Liver (tissue), 3 donors: ENCODE measurements around the gene TAF3.

Experiments
- FOXA1 ChIP-seq: IDR thresholded peaks from 2 replicates; pipeline ENCODE4 v1.6.1; 2016; ENCODE audit warnings: antibody characterized with exemption
- FOXA2 ChIP-seq: IDR thresholded peaks from 2 replicates; pipeline ENCODE4 v1.6.1; 2016; ENCODE audit warnings: antibody characterized with exemption
- GABPA ChIP-seq, 2 donors: IDR thresholded peaks in 1 of 2; conservative IDR thresholded peaks in 1 of 2; 2 replicates each; pipeline ENCODE4 v1.6.1; 2016; ENCODE audit warnings: antibody characterized with exemption in 2 of 2, mild to moderate bottlenecking in 1 of 2, moderate library complexity in 1 of 2
- HNF4A ChIP-seq, 2 donors: conservative IDR thresholded peaks; 2 replicates each; pipeline ENCODE4 v1.6.1; 2016; ENCODE audit warnings: antibody characterized with exemption in 2 of 2, mild to moderate bottlenecking in 2 of 2
- JUND ChIP-seq, 2 donors: IDR thresholded peaks; 2 replicates each; pipeline ENCODE4 v1.6.1; 2016; ENCODE audit warnings: antibody characterized with exemption in 2 of 2
- NR2F2 ChIP-seq: IDR thresholded peaks from 2 replicates; pipeline ENCODE4 v1.6.1; 2016; ENCODE audit warnings: antibody characterized with exemption
- RXRA ChIP-seq, 2 donors: IDR thresholded peaks; 2 replicates each; pipeline ENCODE4 v1.6.1; 2017 to 2018; ENCODE audit warnings: antibody characterized with exemption in 2 of 2, mild to moderate bottlenecking in 1 of 2
- SP1 ChIP-seq: IDR thresholded peaks from 2 replicates; pipeline ENCODE4 v1.6.1; 2018; ENCODE audit warnings: antibody characterized with exemption, mild to moderate bottlenecking
- TAF1 ChIP-seq: conservative IDR thresholded peaks from 2 replicates; pipeline ENCODE4 v1.6.1; 2016; ENCODE audit warnings: antibody characterized with exemption, mild to moderate bottlenecking
- TF ChIP-seq, protein P1 (sequence below): fragments of 150-350 bp; IDR thresholded peaks from 2 replicates; pipeline ENCODE4 v1.5.1; 2017; ENCODE audit warnings: improper control_type of control experiment, low read depth, low read length; ENCODE audit not compliant: missing input control
- TF ChIP-seq, protein P2 (sequence below): IDR thresholded peaks from 2 replicates; pipeline ENCODE4 v1.6.1; 2016; ENCODE audit warnings: antibody characterized with exemption, mild to moderate bottlenecking
- TF ChIP-seq, protein P3 (sequence below): IDR thresholded peaks from 2 replicates; pipeline ENCODE4 v1.6.1; 2016; ENCODE audit warnings: antibody characterized with exemption
- TF ChIP-seq, protein P4 (sequence below): IDR thresholded peaks from 2 replicates; pipeline ENCODE4 v1.6.1; 2016; ENCODE audit warnings: antibody characterized with exemption
- donor health status: healthy.
- donor health status: healthy.

DNA sequence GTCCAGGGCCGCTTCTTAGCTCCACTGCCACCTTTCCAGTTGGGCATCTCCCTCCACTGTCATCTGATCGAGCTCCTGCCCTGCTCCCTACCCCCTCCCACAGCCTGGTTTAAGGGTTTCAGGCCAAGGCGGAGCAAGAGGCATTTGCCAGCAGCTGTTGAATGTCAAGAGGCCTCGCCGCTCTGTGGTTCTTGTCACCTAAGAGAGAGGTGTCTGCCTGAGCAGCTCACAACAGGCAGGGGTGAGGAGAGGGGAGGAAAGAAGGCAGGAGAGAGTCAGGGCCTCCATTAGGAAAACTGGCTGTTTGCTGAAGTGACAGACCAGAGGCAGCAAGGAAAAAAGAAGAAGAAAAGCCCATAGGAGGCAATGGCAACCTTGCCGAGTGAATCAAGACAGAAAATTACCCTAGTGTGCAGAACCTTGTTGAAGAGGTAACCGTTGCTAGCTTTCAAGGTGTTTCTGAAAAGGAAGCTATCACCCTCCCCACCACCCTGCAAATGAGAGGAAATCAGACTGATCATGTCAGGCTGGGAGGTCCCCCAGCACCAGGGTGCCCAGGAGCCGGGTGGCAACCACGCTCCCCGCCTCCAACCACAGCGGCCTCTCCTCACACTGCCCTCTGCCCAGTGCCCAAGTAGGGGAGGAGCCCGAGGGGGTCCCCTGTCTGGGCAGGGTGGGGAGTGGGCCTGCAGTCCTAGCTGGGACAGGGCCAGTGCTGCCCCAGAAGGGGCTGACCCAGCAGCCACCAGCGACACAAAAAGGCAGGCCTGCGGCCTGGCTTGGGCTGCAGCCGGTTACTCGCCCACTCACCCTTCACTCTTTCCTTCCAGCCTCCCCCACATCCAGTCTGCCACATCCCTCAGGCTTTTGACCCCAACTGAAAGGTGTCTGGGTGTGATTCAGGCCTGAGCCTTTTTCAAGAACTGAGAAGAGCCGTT lies 243.2 kb downstream of the TAF3 start:
- TF ChIP-seq, protein P1, sequence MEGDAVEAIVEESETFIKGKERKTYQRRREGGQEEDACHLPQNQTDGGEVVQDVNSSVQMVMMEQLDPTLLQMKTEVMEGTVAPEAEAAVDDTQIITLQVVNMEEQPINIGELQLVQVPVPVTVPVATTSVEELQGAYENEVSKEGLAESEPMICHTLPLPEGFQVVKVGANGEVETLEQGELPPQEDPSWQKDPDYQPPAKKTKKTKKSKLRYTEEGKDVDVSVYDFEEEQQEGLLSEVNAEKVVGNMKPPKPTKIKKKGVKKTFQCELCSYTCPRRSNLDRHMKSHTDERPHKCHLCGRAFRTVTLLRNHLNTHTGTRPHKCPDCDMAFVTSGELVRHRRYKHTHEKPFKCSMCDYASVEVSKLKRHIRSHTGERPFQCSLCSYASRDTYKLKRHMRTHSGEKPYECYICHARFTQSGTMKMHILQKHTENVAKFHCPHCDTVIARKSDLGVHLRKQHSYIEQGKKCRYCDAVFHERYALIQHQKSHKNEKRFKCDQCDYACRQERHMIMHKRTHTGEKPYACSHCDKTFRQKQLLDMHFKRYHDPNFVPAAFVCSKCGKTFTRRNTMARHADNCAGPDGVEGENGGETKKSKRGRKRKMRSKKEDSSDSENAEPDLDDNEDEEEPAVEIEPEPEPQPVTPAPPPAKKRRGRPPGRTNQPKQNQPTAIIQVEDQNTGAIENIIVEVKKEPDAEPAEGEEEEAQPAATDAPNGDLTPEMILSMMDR = no peak
- TF ChIP-seq JUND (IDR thresholded peaks at IDR 0.05) (no peak), TAF1 (no peak), NR2F2 (no peak), SP1 (no peak), FOXA2 (no peak), FOXA1 (no peak), GABPA (IDR thresholded peaks at IDR 0.05 in 1 of 2, conservative IDR thresholded peaks at IDR 0.05 in 1 of 2) (no peak), RXRA (IDR thresholded peaks at IDR 0.05) (no peak), HNF4A (conservative IDR thresholded peaks at IDR 0.05) (no peak)
- TF ChIP-seq, protein P2, sequence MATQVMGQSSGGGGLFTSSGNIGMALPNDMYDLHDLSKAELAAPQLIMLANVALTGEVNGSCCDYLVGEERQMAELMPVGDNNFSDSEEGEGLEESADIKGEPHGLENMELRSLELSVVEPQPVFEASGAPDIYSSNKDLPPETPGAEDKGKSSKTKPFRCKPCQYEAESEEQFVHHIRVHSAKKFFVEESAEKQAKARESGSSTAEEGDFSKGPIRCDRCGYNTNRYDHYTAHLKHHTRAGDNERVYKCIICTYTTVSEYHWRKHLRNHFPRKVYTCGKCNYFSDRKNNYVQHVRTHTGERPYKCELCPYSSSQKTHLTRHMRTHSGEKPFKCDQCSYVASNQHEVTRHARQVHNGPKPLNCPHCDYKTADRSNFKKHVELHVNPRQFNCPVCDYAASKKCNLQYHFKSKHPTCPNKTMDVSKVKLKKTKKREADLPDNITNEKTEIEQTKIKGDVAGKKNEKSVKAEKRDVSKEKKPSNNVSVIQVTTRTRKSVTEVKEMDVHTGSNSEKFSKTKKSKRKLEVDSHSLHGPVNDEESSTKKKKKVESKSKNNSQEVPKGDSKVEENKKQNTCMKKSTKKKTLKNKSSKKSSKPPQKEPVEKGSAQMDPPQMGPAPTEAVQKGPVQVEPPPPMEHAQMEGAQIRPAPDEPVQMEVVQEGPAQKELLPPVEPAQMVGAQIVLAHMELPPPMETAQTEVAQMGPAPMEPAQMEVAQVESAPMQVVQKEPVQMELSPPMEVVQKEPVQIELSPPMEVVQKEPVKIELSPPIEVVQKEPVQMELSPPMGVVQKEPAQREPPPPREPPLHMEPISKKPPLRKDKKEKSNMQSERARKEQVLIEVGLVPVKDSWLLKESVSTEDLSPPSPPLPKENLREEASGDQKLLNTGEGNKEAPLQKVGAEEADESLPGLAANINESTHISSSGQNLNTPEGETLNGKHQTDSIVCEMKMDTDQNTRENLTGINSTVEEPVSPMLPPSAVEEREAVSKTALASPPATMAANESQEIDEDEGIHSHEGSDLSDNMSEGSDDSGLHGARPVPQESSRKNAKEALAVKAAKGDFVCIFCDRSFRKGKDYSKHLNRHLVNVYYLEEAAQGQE = no peak
- TF ChIP-seq, protein P3, sequence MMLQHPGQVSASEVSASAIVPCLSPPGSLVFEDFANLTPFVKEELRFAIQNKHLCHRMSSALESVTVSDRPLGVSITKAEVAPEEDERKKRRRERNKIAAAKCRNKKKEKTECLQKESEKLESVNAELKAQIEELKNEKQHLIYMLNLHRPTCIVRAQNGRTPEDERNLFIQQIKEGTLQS = no peak
- TF ChIP-seq, protein P4, sequence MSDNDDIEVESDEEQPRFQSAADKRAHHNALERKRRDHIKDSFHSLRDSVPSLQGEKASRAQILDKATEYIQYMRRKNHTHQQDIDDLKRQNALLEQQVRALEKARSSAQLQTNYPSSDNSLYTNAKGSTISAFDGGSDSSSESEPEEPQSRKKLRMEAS = no peak
